ENCODE data around the gene SNX1.

Gene SNX1

GRCh38 chr15:64134345-64134829 lies 38.6 kb downstream of the SNX1 start:
- TF ChIP-seq ZFX (IDR thresholded peaks at IDR 0.05; ENCODE audit: borderline replicate concordance): no peak
- no peak for TF ChIP-seq CTCF (IDR thresholded peaks at IDR 0.05)
- H3K27ac ChIP-seq: no peak overlapping the region

GRCh38 chr15:64136347-64136746 lies 40.6 kb downstream of the SNX1 start:
- no peak for TF ChIP-seq CTCF (IDR thresholded peaks at IDR 0.05)
- TF ChIP-seq ZFX (IDR thresholded peaks at IDR 0.05; ENCODE audit: borderline replicate concordance): no peak
- H3K27ac ChIP-seq: no peak overlapping the region

GRCh38 chr15:64137226-64137833 lies 41.5 kb downstream of the SNX1 start:
- TF ChIP-seq ZFX (IDR thresholded peaks at IDR 0.05; ENCODE audit: borderline replicate concordance) (no peak), CTCF (IDR thresholded peaks at IDR 0.05) (no peak)
- no peak overlapping the region for H3K27ac ChIP-seq

GRCh38 chr15:64138331-64138941 lies 42.7 kb downstream of the SNX1 start:
- no peak overlapping the region for H3K27ac ChIP-seq
- TF ChIP-seq ZFX (IDR thresholded peaks at IDR 0.05; ENCODE audit: borderline replicate concordance) (no peak), CTCF (IDR thresholded peaks at IDR 0.05) (no peak)

- TF ChIP-seq ZFX (IDR thresholded peaks at IDR 0.05; ENCODE audit: borderline replicate concordance): no peak
- TF ChIP-seq CTCF (IDR thresholded peaks at IDR 0.05): no peak
- H3K27ac ChIP-seq: no peak overlapping the region
Observed at GRCh38 chr15:64141798-64142512, 46.2 kb downstream of the SNX1 start.

GRCh38 chr15:64143276-64143675 lies 47.5 kb downstream of the SNX1 start:
- no peak for TF ChIP-seq CTCF (IDR thresholded peaks at IDR 0.05)
- TF ChIP-seq ZFX (IDR thresholded peaks at IDR 0.05; ENCODE audit: borderline replicate concordance): no peak
- H3K27ac ChIP-seq: no peak overlapping the region

- TF ChIP-seq ZFX (IDR thresholded peaks at IDR 0.05; ENCODE audit: borderline replicate concordance) (no peak), CTCF (IDR thresholded peaks at IDR 0.05) (no peak)
Observed at GRCh38 chr15:64144192-64144564, 48.4 kb downstream of the SNX1 start.

More at GRCh38 chr15:64144192-64144564, 48.4 kb downstream of the SNX1 start:
- no peak overlapping the region for H3K27ac ChIP-seq

Data from 22Rv1 (cell line).